GM21360 (cell line): ENCODE data around the gene TRAPPC4.
"Not testable (repeated sequence)": the region's sequence is repeated elsewhere in the genome, so short reads cannot be mapped to it uniquely, and the experiment has no call there.

ENCODE experiments used
- ATAC-seq: cut with Tn5 transposase; IDR thresholded peaks from one replicate; pipeline ENCODE4 v1.9.1; 2021; ENCODE audit warnings: mild to moderate bottlenecking, moderate library complexity; ENCODE audit not compliant: unreplicated experiment

The TRAPPC4 gene

GRCh38 chr11:119012629-119013170 is 5.9 kb upstream of the TRAPPC4 start:
- no peak for ATAC-seq

- ATAC-seq: no peak
Measured at GRCh38 chr11:119014209-119014924, 4.2 kb upstream of the TRAPPC4 start.

DNA sequence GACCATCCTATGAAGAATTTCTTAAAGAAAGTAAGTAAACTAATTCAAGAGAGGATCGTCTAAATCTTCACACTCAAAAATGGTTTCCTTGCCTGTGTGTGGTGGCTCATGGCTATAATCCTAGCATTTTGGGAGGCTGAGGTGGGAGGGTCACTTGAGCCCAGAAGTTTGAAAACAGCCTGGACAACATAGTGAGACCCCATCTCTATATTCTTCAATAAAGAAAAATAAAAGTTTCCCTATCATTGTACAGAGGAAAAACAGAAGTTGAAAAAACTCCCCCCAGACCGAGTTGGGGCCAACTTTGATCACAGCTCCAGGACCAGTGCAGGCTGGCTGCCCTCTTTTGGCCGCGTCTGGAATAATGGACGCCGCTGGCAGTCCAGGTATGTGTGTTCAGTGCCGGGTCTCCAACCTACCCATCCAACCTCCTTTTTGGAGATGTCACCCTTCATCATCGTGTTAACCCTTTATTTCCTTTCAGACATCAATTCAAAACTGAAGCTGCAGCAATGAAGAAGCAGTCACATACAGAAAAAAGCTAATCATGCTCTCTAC is 3.4 kb upstream of the TRAPPC4 start:
- ATAC-seq: no peak

DNA sequence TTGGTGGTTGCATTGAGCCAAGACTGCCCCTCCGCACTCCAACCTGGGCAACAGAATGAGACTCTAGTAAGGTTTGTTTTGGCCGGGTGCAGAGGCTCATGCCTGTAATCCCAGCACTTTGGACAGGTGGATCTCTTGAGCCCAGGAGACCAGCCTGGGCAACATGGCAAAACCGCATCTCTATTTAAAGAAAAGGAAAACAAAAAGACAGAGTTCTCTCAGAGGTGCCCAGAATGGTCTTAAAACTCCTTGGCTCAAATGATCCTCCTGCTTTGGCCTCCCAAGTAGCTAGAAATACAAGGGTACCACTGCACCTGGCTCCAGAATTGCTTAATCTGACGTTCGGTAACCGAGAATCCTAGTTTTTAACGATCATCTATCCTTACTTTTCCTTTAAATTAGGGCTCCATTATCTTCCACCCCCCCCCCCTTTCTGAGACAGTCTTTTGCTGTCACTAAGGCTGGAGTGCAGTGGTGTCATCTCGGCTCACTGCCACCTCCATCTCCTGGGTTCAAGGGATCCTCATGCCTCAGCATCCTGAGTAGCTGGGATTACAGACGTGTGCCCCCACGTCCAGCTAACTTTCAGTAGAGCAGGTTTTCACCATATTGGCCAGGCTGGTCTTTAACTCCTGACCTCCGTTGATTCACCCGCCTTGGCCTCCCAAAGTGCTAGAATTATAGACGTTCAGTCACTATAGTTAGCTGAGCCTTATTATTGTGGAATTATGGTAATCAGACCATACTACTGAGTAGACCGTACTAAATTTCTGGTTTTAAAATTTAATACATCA is 2.2 kb upstream of the TRAPPC4 start:
- ATAC-seq: no peak

GRCh38 chr11:119017377-119017776 is 1.2 kb upstream of the TRAPPC4 start:
- not testable (repeated sequence) for ATAC-seq

DNA sequence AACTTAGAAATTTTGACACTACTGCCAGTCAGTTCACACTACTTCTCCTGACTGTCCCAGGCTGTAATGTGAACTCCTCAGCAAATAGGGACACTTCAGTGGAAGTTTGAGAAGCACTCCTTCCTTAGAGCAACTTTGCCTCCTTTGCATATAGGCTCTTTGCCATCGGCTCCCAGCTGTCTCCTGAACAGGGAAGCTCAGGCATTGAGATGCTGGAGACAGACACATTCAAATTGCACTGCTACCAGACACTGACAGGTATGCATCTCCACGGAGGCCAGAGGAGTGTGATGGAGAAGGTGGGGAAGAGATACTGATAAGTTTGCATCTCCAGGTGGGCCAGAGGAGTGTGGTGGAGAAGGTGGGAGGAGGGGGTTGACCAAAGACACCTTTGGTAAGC is 1.4 kb downstream of the TRAPPC4 start:
- no peak for ATAC-seq

DNA sequence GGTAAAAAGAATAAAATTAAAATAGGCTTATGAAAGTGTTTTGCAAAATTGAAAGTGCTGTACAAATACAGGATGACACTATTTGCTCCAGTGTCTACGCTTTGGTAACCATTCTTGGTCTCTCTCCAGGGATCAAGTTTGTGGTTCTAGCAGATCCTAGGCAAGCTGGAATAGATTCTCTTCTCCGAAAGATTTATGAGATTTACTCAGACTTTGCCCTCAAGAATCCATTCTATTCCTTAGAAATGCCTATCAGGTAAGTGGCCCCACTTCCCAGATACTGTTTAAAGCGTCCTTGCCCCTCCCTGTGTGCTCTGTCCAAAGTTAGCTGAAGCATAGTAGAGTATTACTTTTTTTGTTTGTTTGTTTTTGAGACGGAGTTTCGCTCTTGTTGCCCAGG is 3.1 kb downstream of the TRAPPC4 start:
- ATAC-seq: no peak

DNA sequence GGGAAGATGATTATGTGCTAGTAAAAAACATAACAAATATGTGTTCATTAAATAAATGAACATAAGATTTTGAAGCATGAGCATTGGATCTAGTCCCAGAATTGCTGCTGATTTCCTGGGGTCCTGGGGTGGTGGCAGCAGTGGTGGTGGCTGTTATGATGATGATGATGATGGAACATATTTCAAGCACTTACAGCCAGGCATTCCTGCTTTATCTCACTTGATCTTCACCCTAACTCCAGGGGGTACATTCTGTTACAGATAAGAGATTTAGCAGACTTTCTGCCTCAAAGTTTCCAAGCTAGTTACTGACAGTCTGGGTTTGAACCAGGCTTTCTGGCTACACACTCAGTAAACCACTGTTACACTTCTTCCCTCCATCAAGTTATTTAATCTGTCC is 5.2 kb downstream of the TRAPPC4 start:
- no peak for ATAC-seq

- no peak for ATAC-seq
Measured at GRCh38 chr11:119024430-119025098, 6.0 kb downstream of the TRAPPC4 start.

- no peak for ATAC-seq
Measured at GRCh38 chr11:119025099-119025473, 6.5 kb downstream of the TRAPPC4 start.

DNA sequence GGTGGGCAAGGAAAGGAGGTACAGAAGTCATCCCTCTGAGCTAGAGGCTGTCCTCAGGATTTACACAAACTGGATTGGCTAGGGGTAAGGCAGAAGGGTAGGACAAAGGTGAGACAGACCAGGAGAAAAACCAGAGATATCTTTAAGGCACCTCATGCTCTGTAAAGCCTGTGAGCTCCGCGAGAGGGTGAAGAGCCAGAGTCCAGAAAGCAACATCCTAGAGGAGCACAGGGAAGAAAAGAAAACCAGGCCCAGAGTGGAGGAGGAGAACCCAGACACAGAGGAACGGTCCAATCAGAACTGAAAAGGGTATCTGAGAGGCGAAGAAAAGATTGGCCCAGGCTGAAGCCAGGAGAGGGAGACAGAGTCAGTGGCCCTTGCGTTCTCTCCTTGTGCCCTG is 7.0 kb downstream of the TRAPPC4 start:
- no peak for ATAC-seq

DNA sequence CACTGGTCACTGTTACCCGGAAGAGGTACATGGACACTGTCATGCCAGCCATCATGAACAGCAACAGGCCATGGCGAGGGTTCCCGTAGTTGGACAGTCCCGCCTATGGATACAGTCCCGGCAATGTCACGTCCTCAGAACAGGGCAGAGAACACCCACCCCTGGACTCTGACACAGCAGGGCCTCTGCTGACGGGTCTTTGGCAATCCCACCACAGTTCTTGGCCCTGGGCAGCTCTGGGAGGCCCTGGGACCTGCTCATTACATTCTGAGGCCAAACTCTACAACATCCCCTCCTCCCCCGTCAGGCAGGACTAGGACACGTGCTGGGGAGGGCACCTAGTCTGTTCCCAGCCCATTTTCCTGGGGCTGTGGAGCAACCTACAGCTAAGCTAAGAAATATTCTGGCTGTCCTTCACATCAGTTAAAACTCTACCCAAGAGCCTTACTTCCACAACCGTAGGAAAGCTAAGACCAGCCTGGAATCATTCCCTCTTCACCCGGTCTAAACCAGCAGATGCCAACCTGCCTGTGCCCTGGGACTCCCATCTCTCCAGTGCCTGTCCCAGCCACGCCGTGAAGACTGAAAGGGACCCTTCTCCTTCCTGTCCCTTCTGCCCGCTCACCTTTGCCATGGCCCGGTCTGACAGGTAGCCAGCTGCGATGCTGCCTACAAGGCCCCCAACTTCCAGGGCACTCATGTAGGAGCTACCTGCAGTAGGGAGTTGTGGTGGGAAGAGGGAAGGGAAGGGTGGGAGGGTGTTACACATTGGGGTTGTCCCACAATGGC is 7.6 kb downstream of the TRAPPC4 start:
- ATAC-seq: no peak

GRCh38 chr11:119026970-119027369 is 8.4 kb downstream of the TRAPPC4 start:
- no peak for ATAC-seq

DNA sequence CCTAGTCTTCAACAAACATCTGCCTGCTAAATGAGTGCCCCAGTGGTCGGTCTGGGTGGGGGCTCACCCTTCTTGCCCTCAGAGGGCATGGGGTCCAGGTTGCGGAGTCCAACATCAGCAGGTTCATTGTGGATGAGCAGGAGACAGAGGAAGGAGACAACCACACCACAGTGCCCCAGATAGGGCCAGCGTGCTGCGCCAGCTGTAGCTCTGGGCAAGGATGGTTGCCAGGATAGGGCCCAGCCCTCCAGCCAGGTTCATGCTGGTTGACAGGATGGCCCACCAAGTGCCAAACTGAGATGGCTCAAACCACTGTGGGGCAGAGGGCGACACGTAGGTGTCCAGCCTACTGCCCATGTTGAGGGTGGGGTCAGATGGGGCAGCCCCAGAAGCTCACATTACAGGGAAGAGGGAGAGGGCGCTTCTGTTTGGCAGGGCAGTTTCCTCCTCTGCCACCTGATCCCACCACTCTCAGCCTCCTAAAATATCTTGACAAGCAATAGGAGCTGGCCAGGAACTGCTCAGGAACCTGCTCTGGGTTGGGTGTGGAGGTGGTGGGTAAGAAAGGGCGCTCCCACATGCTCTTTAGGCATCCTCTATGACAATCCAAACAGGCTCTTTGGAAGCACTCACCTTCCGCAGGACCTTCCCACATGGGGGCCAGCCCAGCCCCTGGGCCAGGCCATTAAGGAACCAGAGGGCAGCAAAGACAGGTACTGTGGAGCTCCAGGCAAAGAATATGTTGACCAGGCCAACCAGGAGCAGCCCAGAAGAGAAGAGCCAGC is 9.2 kb downstream of the TRAPPC4 start:
- no peak for ATAC-seq

DNA sequence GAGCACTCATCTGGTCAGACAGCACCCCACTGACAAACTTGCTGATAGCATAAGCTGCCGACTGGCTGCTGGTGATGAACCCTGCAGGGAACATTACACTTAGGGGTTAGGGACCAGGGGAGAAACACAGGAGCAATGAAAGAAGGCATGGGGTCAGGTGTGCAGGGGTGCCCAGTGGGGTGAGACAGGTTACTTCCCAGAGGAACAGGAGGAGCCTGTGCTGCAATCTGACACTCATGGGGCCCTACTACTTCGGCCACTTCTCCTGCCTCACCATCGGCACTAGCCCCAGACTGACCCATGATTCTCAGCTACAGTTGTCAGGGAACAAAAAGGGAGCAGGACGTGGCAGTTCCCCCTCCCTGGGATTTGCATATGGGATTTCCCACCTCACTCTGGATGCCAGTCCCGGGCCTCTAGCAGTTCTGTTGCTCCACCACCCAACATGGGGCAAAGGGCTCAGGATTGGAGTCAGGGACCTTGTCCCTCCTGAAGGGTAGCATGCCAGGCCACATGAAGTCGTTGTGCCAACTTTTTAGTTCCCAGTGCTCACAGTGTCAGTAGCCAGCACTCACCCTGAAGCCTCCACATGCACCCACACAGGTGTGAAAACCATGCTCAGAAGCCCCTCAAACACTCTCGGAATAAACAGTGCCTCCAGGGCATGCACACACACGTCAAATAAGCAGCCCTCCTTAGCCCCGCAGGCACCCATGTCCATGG is 9.9 kb downstream of the TRAPPC4 start:
- ATAC-seq: no peak

GRCh38 chr11:119029069-119029339 is 10.4 kb downstream of the TRAPPC4 start:
- ATAC-seq: no peak

DNA sequence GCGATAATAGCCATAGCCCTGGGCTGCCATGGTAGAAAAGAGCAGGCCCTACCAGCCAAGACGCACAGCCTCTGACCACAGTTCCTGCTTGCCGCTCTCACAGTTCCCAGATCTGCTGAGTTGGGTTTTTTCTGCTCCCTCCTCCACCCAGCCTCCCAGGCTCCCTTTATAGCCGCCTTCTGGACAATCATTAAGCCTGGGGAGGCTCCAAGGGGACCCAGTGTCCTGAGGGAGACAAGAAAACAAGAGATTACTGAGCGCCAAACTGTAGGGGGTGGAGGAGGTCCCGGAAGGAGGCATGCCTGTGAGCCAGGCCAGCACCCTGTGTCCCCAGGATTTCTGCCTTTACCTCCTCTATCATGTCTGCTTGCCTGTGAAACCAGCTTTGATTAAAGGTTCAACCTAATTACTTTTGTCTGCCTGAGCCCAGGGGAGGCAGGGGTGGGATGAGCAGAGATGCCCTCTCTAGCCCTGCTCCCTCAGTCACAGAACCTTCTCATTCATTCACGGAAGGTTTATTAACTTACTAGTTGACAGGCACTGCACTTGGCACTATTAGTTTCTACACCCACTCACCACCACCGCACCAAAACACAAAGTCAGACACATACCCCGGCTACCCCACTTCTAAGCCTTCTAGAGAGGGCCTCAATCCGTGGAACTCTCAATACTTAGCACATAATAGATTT is 10.9 kb downstream of the TRAPPC4 start:
- peak; percentile 16 for ATAC-seq

DNA sequence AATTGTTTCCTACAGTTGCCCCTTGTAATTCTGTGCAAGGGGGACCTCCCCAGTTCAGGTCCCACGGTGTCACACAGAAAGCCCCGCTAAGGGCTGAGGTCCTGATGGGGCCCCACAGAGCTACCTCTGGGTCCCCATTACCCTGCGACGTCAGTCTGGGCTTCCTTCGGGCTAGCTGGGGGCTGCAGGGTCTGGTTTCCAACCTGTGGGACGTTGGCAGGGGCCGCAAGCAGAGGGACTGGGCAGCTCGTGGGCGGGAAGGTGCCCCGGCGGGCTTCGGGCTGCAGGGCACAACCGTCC is 11.4 kb downstream of the TRAPPC4 start:
- peak; percentile 9 for ATAC-seq
